Thoracic aorta (tissue), 2 donors: Measurements from ENCODE around the gene NDUFB2. TPM values are rescaled to one million over a fixed set of nuclear protein-coding genes. Genes with fewer than 3 reads are reported as not detected.

Experiments
- ATAC-seq: fragments of 150-250 bp; one replicate; pipeline ENCODE4 v1.8.0; 2017; ENCODE audit warnings: low read depth; ENCODE audit not compliant: insufficient number of reproducible peaks, low FRiP score
- DNase-seq: peaks from one replicate; pipeline ENCODE4 v3.0.0-alpha.2; 2020; ENCODE audit warnings: low spot score
- H3K27ac ChIP-seq, 2 donors: fragments of 200-600 bp; sonication (generic); 1 replicate in 1 of 2; 2 replicates in 1 of 2; pipeline ENCODE4 v1.5.1; 2016; ENCODE audit warnings: mild to moderate bottlenecking in 2 of 2, moderate library complexity in 2 of 2
- H3K27me3 ChIP-seq: fragments of 200-600 bp; sonication (generic); replicated peaks from 2 replicates; pipeline ENCODE4 v1.6.0; 2016; ENCODE audit warnings: mild to moderate bottlenecking; ENCODE audit not compliant: insufficient read depth
- H3K36me3 ChIP-seq: fragments of 200-600 bp; sonication (generic); one replicate; pipeline ENCODE4 v1.5.1; 2016
- H3K4me1 ChIP-seq, 2 donors: fragments of 200-600 bp; sonication (generic); 1 replicate in 1 of 2; 2 replicates in 1 of 2; pipeline versions ENCODE4 v1.5.1 to v1.6.0; 2016; ENCODE audit warnings: low read depth in 2 of 2, mild to moderate bottlenecking in 1 of 2; ENCODE audit not compliant: control insufficient read depth in 1 of 2
- H3K4me3 ChIP-seq: fragments of 200-600 bp; sonication (generic); 2 replicates; pipeline ENCODE4 v1.5.1; 2016; ENCODE audit warnings: mild to moderate bottlenecking
- H3K9me3 ChIP-seq: fragments of 200-600 bp; sonication (generic); 2 replicates; pipeline ENCODE4 v1.5.1; 2016
- total RNA-seq, 2 donors: library from RNA; depleted of rRNA; stranded (reverse); fragments of >200 nt; gene quantifications; one replicate each; pipeline versions ENCODE4 v1.1.0 to v1.2.3, GENCODE V29; 2016
- TF ChIP-seq, protein P1 (sequence below): fragments of 200-600 bp; sonication (generic); IDR thresholded peaks from one replicate; pipeline ENCODE4 v1.5.1; 2019; ENCODE audit warnings: antibody characterized with exemption

The NDUFB2 gene
- total RNA-seq, 2 donors from 2014 or later, result 84.0 to 354 TPM

GRCh38 chr7:140679186-140679585 is 17.3 kb upstream of the NDUFB2 start:
- ATAC-seq, result no peak
- Histone ChIP-seq H3K27ac (no peak overlapping the region), H3K36me3 (peaks cover 8% of the 10 kb centered on the region), H3K4me3 (no peak overlapping the region), H3K27me3 (no peaks in the 10 kb centered on the region), H3K9me3 (no peaks in the 10 kb centered on the region), H3K4me1 (peaks cover 0 to 17% of the 10 kb centered on the region in 2 donors)
- TF ChIP-seq, protein P1, sequence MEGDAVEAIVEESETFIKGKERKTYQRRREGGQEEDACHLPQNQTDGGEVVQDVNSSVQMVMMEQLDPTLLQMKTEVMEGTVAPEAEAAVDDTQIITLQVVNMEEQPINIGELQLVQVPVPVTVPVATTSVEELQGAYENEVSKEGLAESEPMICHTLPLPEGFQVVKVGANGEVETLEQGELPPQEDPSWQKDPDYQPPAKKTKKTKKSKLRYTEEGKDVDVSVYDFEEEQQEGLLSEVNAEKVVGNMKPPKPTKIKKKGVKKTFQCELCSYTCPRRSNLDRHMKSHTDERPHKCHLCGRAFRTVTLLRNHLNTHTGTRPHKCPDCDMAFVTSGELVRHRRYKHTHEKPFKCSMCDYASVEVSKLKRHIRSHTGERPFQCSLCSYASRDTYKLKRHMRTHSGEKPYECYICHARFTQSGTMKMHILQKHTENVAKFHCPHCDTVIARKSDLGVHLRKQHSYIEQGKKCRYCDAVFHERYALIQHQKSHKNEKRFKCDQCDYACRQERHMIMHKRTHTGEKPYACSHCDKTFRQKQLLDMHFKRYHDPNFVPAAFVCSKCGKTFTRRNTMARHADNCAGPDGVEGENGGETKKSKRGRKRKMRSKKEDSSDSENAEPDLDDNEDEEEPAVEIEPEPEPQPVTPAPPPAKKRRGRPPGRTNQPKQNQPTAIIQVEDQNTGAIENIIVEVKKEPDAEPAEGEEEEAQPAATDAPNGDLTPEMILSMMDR, result no peak
- no peak for DNase-seq

- Histone ChIP-seq H3K4me3 (no peak overlapping the region), H3K27me3 (no peaks in the 10 kb centered on the region), H3K9me3 (no peaks in the 10 kb centered on the region), H3K27ac (no peak overlapping the region), H3K36me3 (peaks cover 8% of the 10 kb centered on the region), H3K4me1 (no peaks in the 10 kb centered on the region)
- DNase-seq (no peak), ATAC-seq (no peak)
- TF ChIP-seq, protein P1, result no peak
Measured at GRCh38 chr7:140680886-140681285, 15.6 kb upstream of the NDUFB2 start.

GRCh38 chr7:140681766-140682165 is 14.7 kb upstream of the NDUFB2 start:
- TF ChIP-seq, protein P1, result no peak
- H3K36me3 ChIP-seq, result peaks cover 11% of the 10 kb centered on the region
- H3K27me3 ChIP-seq, result no peaks in the 10 kb centered on the region
- H3K4me3 ChIP-seq, result no peak overlapping the region
- ATAC-seq (no peak), DNase-seq (no peak)
- H3K4me1 ChIP-seq, result no peaks in the 10 kb centered on the region
- H3K9me3 ChIP-seq, result no peaks in the 10 kb centered on the region
- no peak overlapping the region for H3K27ac ChIP-seq

DNA sequence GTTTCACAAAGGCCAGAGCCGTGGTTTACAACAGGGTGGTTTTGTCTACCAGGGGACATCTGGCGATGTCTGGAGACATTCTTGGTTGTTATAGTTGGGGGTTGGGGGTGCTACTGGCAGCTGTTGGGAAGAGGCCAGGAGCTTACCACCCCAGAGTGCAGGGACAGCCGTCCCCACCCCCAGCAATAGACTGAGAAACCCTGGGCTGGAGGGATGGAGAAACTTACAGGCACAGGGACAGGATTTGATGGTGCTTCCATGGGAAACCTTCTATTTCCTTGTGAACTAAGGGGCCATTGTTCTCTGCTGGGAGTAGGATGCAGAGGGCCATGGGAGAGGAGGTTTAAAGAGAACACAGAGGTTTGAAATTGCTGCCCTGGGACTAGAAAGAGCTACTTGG is 12.9 kb upstream of the NDUFB2 start:
- Histone ChIP-seq H3K27me3 (no peaks in the 10 kb centered on the region), H3K4me3 (no peak overlapping the region), H3K27ac (no peak overlapping the region), H3K36me3 (peaks cover 16% of the 10 kb centered on the region), H3K4me1 (no peaks in the 10 kb centered on the region), H3K9me3 (no peaks in the 10 kb centered on the region)
- TF ChIP-seq, protein P1, result no peak
- DNase-seq, result no peak
- ATAC-seq, result no peak

GRCh38 chr7:140684066-140684950 is 12.2 kb upstream of the NDUFB2 start:
- H3K4me3 ChIP-seq, result no peak overlapping the region
- DNase-seq, result no peak
- H3K36me3 ChIP-seq, result peaks cover 16% of the 10 kb centered on the region
- no peaks in the 10 kb centered on the region for H3K4me1 ChIP-seq
- H3K27me3 ChIP-seq, result no peaks in the 10 kb centered on the region
- H3K27ac ChIP-seq, result no peak overlapping the region
- no peak for ATAC-seq
- H3K9me3 ChIP-seq, result no peaks in the 10 kb centered on the region
- TF ChIP-seq, protein P1, result no peak
